NCI-H2171 (cell line): ENCODE measurements around the gene MAGI1.
"Not testable (repeated sequence)": the region's sequence is repeated elsewhere in the genome, so short reads cannot be mapped to it uniquely, and the experiment has no call there.

Experiments used
- DNase-seq: peaks from one replicate; lab custom pipeline; 2025; lab: John Stamatoyannopoulos, UW

The MAGI1 gene

GRCh38 chr3:65902304-65902793, 136.4 kb downstream of the MAGI1 start:
- DNase-seq: no peak

GRCh38 chr3:65901226-65901625, 137.5 kb downstream of the MAGI1 start:
- DNase-seq: no peak

GRCh38 chr3:65899226-65899625, 139.5 kb downstream of the MAGI1 start:
- DNase-seq: no peak

- DNase-seq: no peak
Measured at GRCh38 chr3:65897766-65898165, 141.0 kb downstream of the MAGI1 start.

- DNase-seq: no peak
Measured at GRCh38 chr3:65896321-65896720, 142.4 kb downstream of the MAGI1 start.

- no peak for DNase-seq
Measured at GRCh38 chr3:65894679-65895453, 143.9 kb downstream of the MAGI1 start.

- no peak for DNase-seq
Measured at GRCh38 chr3:65894126-65894525, 144.6 kb downstream of the MAGI1 start.

- no peak for DNase-seq
Measured at GRCh38 chr3:65893631-65894030, 145.1 kb downstream of the MAGI1 start.

GRCh38 chr3:65891477-65891876, 147.2 kb downstream of the MAGI1 start:
- not testable (repeated sequence) for DNase-seq

GRCh38 chr3:65890328-65890727, 148.4 kb downstream of the MAGI1 start:
- DNase-seq: no peak

GRCh38 chr3:65889707-65890099, 149.0 kb downstream of the MAGI1 start:
- DNase-seq: no peak

GRCh38 chr3:65888980-65889706, 149.6 kb downstream of the MAGI1 start:
- no peak for DNase-seq

GRCh38 chr3:65888196-65888595, 150.5 kb downstream of the MAGI1 start:
- DNase-seq: no peak

- no peak for DNase-seq
Measured at GRCh38 chr3:65886391-65886790, 152.3 kb downstream of the MAGI1 start.

- no peak for DNase-seq
Measured at GRCh38 chr3:65884071-65884470, 154.6 kb downstream of the MAGI1 start.

- no peak for DNase-seq
Measured at GRCh38 chr3:65883613-65884012, 155.1 kb downstream of the MAGI1 start.

- DNase-seq: no peak
Measured at GRCh38 chr3:65880350-65880749, 158.4 kb downstream of the MAGI1 start.

GRCh38 chr3:65879372-65879771, 159.3 kb downstream of the MAGI1 start:
- DNase-seq: no peak

GRCh38 chr3:65878831-65879230, 159.9 kb downstream of the MAGI1 start:
- DNase-seq: no peak

GRCh38 chr3:65877160-65877559, 161.6 kb downstream of the MAGI1 start:
- no peak for DNase-seq

GRCh38 chr3:65876028-65876420, 162.7 kb downstream of the MAGI1 start:
- DNase-seq: no peak

GRCh38 chr3:65875393-65876027, 163.2 kb downstream of the MAGI1 start:
- DNase-seq: no peak

GRCh38 chr3:65873869-65874268, 164.8 kb downstream of the MAGI1 start:
- no peak for DNase-seq
